IMR-90 (cell line): ENCODE measurements around the gene GMEB2. TPM values are rescaled to one million over a fixed set of nuclear protein-coding genes. Genes with fewer than 3 reads are reported as not detected.

Experiments
- ATAC-seq: fragments of 200-7000 bp; cut with Tn5 transposase; 2 replicates; pipeline ENCODE4 v1.9.1; 2020; ENCODE audit warnings: low read depth, mild to moderate bottlenecking, moderate library complexity
- BruUV-seq: library from RNA; stranded (reverse); fragments of 400-500 nt; replicated peaks from 2 replicates; lab custom pipeline; 2021; lab: Mats Ljungman, UMichigan
- CTCF ChIA-PET: fragments of 300-600 bp; formaldehyde crosslinking; extraction: SDS; loops from one replicate; lab custom pipeline; 2021; ENCODE audit warnings: antibody characterized with exemption; lab: Yijun Ruan, JAX
- POLR2A ChIA-PET: fragments of 300-600 bp; sonication (Branson Sonifier 250); formaldehyde crosslinking; loops from one replicate; lab custom pipeline; 2022; ENCODE audit warnings: antibody characterized with exemption; ENCODE audit not compliant: unreplicated experiment; lab: Charles Lee
- DNase-seq: peaks from one replicate; pipeline ENCODE4 v3.0.0; 2013
- H2AFZ ChIP-seq: replicated peaks from 2 replicates; pipeline ENCODE3; 2013; ENCODE audit warnings: low read length, mild to moderate bottlenecking; ENCODE audit not compliant: poor library complexity
- H2AK5ac ChIP-seq: 2 replicates; pipeline ENCODE4 v1.6.1; 2013; ENCODE audit warnings: low read depth, low read length, inconsistent platforms
- H2AK9ac ChIP-seq: replicated peaks from 2 replicates; pipeline ENCODE3; 2013; ENCODE audit warnings: mild to moderate bottlenecking, low read depth, low read length, moderate library complexity; ENCODE audit not compliant: poor library complexity
- H2BK120ac ChIP-seq: 2 replicates; pipeline ENCODE4 v1.6.1; 2013; ENCODE audit warnings: low read depth, low read length, inconsistent platforms
- H2BK15ac ChIP-seq: 3 replicates; pipeline ENCODE4 v1.6.1; 2013; ENCODE audit warnings: low read depth, low read length, inconsistent platforms
- H2BK20ac ChIP-seq: 2 replicates; pipeline ENCODE4 v1.6.1; 2013; ENCODE audit warnings: low read depth, mild to moderate bottlenecking, inconsistent platforms, low read length, moderate library complexity
- H2BK5ac ChIP-seq: 2 replicates; pipeline ENCODE4 v1.6.1; 2013; ENCODE audit warnings: mild to moderate bottlenecking, low read depth, low read length, inconsistent platforms; ENCODE audit not compliant: poor library complexity, severe bottlenecking
- H3K14ac ChIP-seq: replicated peaks from 2 replicates; pipeline ENCODE4 v1.6.1; 2013; ENCODE audit warnings: low read depth, low read length, inconsistent platforms
- H3K18ac ChIP-seq: 2 replicates; pipeline ENCODE4 v1.6.1; 2013; ENCODE audit warnings: low read depth, low read length, control low read depth
- H3K23ac ChIP-seq: 2 replicates; pipeline ENCODE4 v1.6.1; 2013; ENCODE audit warnings: low read depth, low read length, inconsistent platforms
- H3K27ac ChIP-seq: 2 replicates; pipeline ENCODE4 v1.5.1; 2013; ENCODE audit warnings: mild to moderate bottlenecking, control low read depth, low read length; ENCODE audit not compliant: insufficient read depth
- H3K27me3 ChIP-seq: 2 replicates; pipeline ENCODE4 v1.6.1; 2013; ENCODE audit warnings: low read length; ENCODE audit not compliant: control insufficient read depth, insufficient read depth
- H3K36me3 ChIP-seq: 2 replicates; pipeline ENCODE4 v1.6.1; 2013; ENCODE audit warnings: low read length, mixed read lengths; ENCODE audit not compliant: control insufficient read depth, insufficient read depth
- H3K4ac ChIP-seq: 2 replicates; pipeline ENCODE4 v1.6.1; 2013; ENCODE audit warnings: low read depth, low read length, inconsistent platforms
- H3K4me1 ChIP-seq: 2 replicates; pipeline ENCODE4 v1.6.1; 2013; ENCODE audit warnings: low read length, mixed read lengths; ENCODE audit not compliant: control insufficient read depth, insufficient read depth
- H3K4me2 ChIP-seq: 2 replicates; pipeline ENCODE4 v1.6.1; 2013; ENCODE audit warnings: low read depth, mild to moderate bottlenecking, control low read depth, low read length, moderate library complexity
- H3K4me3 ChIP-seq: 2 replicates; pipeline ENCODE4 v1.5.1; 2013; ENCODE audit warnings: low read depth, mild to moderate bottlenecking, control low read depth, low read length, moderate library complexity; ENCODE audit not compliant: insufficient read depth
- H3K56ac ChIP-seq: 2 replicates; pipeline ENCODE4 v1.6.1; 2013; ENCODE audit warnings: low read length, inconsistent platforms; ENCODE audit not compliant: insufficient read depth; ENCODE audit errors: extremely low read depth
- H3K79me1 ChIP-seq, 2 experiments: 2 replicates each; pipeline ENCODE4 v1.6.1; 2013; ENCODE audit warnings: low read length in 2 of 2, inconsistent platforms in 1 of 2, low read depth in 1 of 2
- H3K9ac ChIP-seq: 2 replicates; pipeline ENCODE4 v1.6.1; 2013; ENCODE audit warnings: low read depth, low read length, control low read depth
- H3K9me1 ChIP-seq: 2 replicates; pipeline ENCODE4 v1.6.1; 2013; ENCODE audit warnings: low read length, inconsistent platforms; ENCODE audit not compliant: insufficient read depth
- H3K9me3 ChIP-seq: 2 replicates; pipeline ENCODE4 v1.6.1; 2013; ENCODE audit warnings: low read length; ENCODE audit not compliant: control insufficient read depth, insufficient read depth
- H4K20me1 ChIP-seq: 2 replicates; pipeline ENCODE4 v1.6.1; 2013; ENCODE audit warnings: low read length, inconsistent platforms; ENCODE audit not compliant: insufficient read depth
- H4K5ac ChIP-seq: 2 replicates; pipeline ENCODE4 v1.6.1; 2013; ENCODE audit warnings: mild to moderate bottlenecking, low read depth, low read length, control low read depth
- H4K8ac ChIP-seq, 2 experiments: 2 replicates each; pipeline ENCODE4 v1.6.1; 2013; ENCODE audit warnings: low read depth in 2 of 2, low read length in 2 of 2, control low read depth in 1 of 2, inconsistent platforms in 1 of 2
- H4K91ac ChIP-seq: 2 replicates; pipeline ENCODE4 v1.6.1; 2013; ENCODE audit warnings: low read depth, low read length, inconsistent platforms; ENCODE audit not compliant: insufficient read depth
- CTCF ChIP-seq: conservative IDR thresholded peaks from 2 replicates; pipeline ENCODE4 v1.5.1; 2012; ENCODE audit warnings: mild to moderate bottlenecking, low read depth, low read length, improper control_type of control experiment
- ELK1 ChIP-seq: fragments of 150-350 bp; IDR thresholded peaks from 2 replicates; pipeline ENCODE4 v1.6.1; 2016; ENCODE audit warnings: low read depth, mild to moderate bottlenecking, low read length, moderate library complexity, borderline replicate concordance
- RFX5 ChIP-seq: IDR thresholded peaks from 2 replicates; pipeline ENCODE4 v1.8.0; 2012; ENCODE audit warnings: low read depth, mild to moderate bottlenecking, low read length, moderate library complexity
- WGBS, 2 experiments: methylation state at CpG; one replicate each; pipeline versions ENCODE4 v1.1.5 to v1.1.7; 2013; ENCODE audit warnings: missing lambda C conversion rate in 2 of 2; ENCODE audit not compliant: insufficient read length in 1 of 2; ENCODE audit errors: extremely low coverage in 2 of 2; 5-methylcytosine and 5-hydroxymethylcytosine counted together
- dilution Hi-C: fragments of 300-500 bp; cut with HindIII; formaldehyde crosslinking; loops from one replicate; pipeline ENCODE4 v1.14.3; 2018; ENCODE audit warnings: low sequenced_read_pairs; ENCODE audit not compliant: unreplicated experiment
- in situ Hi-C: fragments of 300-500 bp; cut with MboI; formaldehyde crosslinking; loops from 3 replicates; pipeline ENCODE4 v1.14.3; 2019; ENCODE audit warnings: low sequenced_read_pairs, inconsistent platforms, mixed read lengths
- intact Hi-C: fragments of 100-400 bp; cut with micrococcal nuclease; formaldehyde crosslinking; loops from 2 replicates; pipeline ENCODE4 v1.10.0; 2022
- polyA plus RNA-seq, 3 experiments: library from polyadenylated mRNA; depleted of rRNA; stranded (reverse); fragments of >200 nt; gene quantifications; 2 replicates each; pipeline ENCODE4 v1.2.3, GENCODE V29; 2012; ENCODE audit warnings: low replicate concordance in 1 of 3
- total RNA-seq: library from RNA; depleted of rRNA; stranded (reverse); fragments of >200 nt; gene quantifications from 2 replicates; pipeline ENCODE4 v1.2.3, GENCODE V29; 2012

Gene GMEB2
- total and polyA plus RNA-seq, 2 of the 4 experiments (the other 2 are of a cell fraction), result 5.0 to 10.0 TPM

- H2AFZ ChIP-seq, result no peak overlapping the region
- no peak overlapping the region for H4K91ac ChIP-seq
- ATAC-seq, result no peak
- dilution Hi-C loops, result no loop called here
- H2BK120ac ChIP-seq, result no peak overlapping the region
- H4K20me1 ChIP-seq, result peaks cover 8% of the 10 kb centered on the region
- DNase-seq, result no peak
- no peak overlapping the region for H3K56ac ChIP-seq
- no peaks in the 10 kb centered on the region for H3K27me3 ChIP-seq
- TF ChIP-seq CTCF (no peak), ELK1 (no peak), RFX5 (no peak)
- no peak overlapping the region for H3K27ac ChIP-seq
- no peak overlapping the region for H2BK15ac ChIP-seq
- no peak overlapping the region for H3K4me3 ChIP-seq
- H3K4me2 ChIP-seq, result no peak overlapping the region
- no peak overlapping the region for H3K23ac ChIP-seq
- no peak overlapping the region for H2BK5ac ChIP-seq
- peaks cover 16% of the 10 kb centered on the region for H3K36me3 ChIP-seq
- peaks cover 15 to 51% of the 10 kb centered on the region in 2 experiments for H3K79me1 ChIP-seq
- intact Hi-C loops, result no loop called here
- no peak overlapping the region for H3K4ac ChIP-seq
- no peak overlapping the region for H3K9ac ChIP-seq
- no peaks in the 10 kb centered on the region for H3K9me3 ChIP-seq
- H4K5ac ChIP-seq, result no peak overlapping the region
- no peak overlapping the region for H3K18ac ChIP-seq
- no peak overlapping the region for H2BK20ac ChIP-seq
- no peak overlapping the region for H3K14ac ChIP-seq
- no TSS peak for BruUV-seq
- in situ Hi-C loops, result no loop called here
- ChIA-PET CTCF (no interaction called here), POLR2A (no interaction called here)
- 92% methylated on average over 5 of the region's 10 CpGs; no CpG with 5 or more reads in 1 of the 2 experiments for WGBS, 2 experiments
- H2AK5ac ChIP-seq, result no peak overlapping the region
- H4K8ac ChIP-seq, result no peak overlapping the region
- H3K9me1 ChIP-seq, result no peaks in the 10 kb centered on the region
- no peaks in the 10 kb centered on the region for H3K4me1 ChIP-seq
- H2AK9ac ChIP-seq, result no peak overlapping the region
Measured at GRCh38 chr20:63611646-63612045, 15.3 kb downstream of the GMEB2 start.
